Transverse colon (tissue), 4 donors: Measurements from ENCODE around the gene BCKDHA. TPM values are rescaled to one million over a fixed set of nuclear protein-coding genes. Genes with fewer than 3 reads are reported as not detected.

Source experiments
- DNase-seq: peaks from one replicate; pipeline ENCODE4 v3.0.0-alpha.2; 2019
- H3K27ac ChIP-seq, 4 donors: fragments of 200-600 bp; sonication (generic); 2 replicates each; pipeline ENCODE4 v1.5.1; 2016 to 2018; ENCODE audit warnings: inconsistent platforms in 4 of 4
- H3K27me3 ChIP-seq: fragments of 200-600 bp; sonication (generic); 2 replicates; pipeline ENCODE4 v1.5.1; 2017; ENCODE audit warnings: inconsistent platforms
- H3K36me3 ChIP-seq, 4 donors: fragments of 200-600 bp; sonication (generic); 2 replicates each; pipeline ENCODE4 v1.5.1; 2017 to 2019; ENCODE audit warnings: inconsistent platforms in 4 of 4
- H3K4me1 ChIP-seq, 4 donors: fragments of 200-600 bp; sonication (generic); 2 replicates each; pipeline ENCODE4 v1.5.1; 2017 to 2020; ENCODE audit warnings: inconsistent platforms in 4 of 4
- H3K4me3 ChIP-seq, 4 donors: fragments of 200-600 bp; sonication (generic); 1 replicate in 1 of 4; 2 replicates in 3 of 4; pipeline versions ENCODE4 v1.5.1 to v1.6.1; 2017 to 2019; ENCODE audit warnings: inconsistent platforms in 4 of 4
- H3K9me3 ChIP-seq, 2 donors: fragments of 200-600 bp; sonication (generic); 2 replicates each; pipeline ENCODE4 v1.5.1; 2017 to 2019; ENCODE audit warnings: inconsistent platforms in 2 of 2
- EP300 ChIP-seq: sonication (generic); formaldehyde crosslinking; IDR thresholded peaks from one replicate; pipeline ENCODE4 v1.6.1; 2017; ENCODE audit warnings: antibody characterized with exemption, low read depth
- POLR2A ChIP-seq: fragments of 450-650 bp; IDR thresholded peaks from one replicate; pipeline ENCODE4 v1.6.1; 2016; ENCODE audit warnings: antibody characterized with exemption, mild to moderate bottlenecking, moderate library complexity
- POLR2AphosphoS5 ChIP-seq, 3 donors: sonication (generic); formaldehyde crosslinking; IDR thresholded peaks; one replicate each; pipeline ENCODE4 v1.6.1; 2016; ENCODE audit warnings: antibody characterized with exemption in 3 of 3
- WGBS, 2 donors: methylation state at CpG; one replicate each; pipeline ENCODE4 v1.1.5; 2018; ENCODE audit warnings: low coverage in 1 of 2; 5-methylcytosine and 5-hydroxymethylcytosine counted together
- in situ Hi-C, 4 donors: fragments of 200-750 bp; cut with MboI; loops; one replicate each; pipeline versions ENCODE4 v1.15.0 to v1.15.1; 2017; ENCODE audit warnings: low sequenced_read_pairs in 3 of 4, low pct_ligation_motif_present in 1 of 4, low pct_unique_long_range_greater_than_20kb in 1 of 4
- intact Hi-C: fragments of 100-400 bp; cut with DNase I; formaldehyde crosslinking; loops from one replicate; pipeline ENCODE4 v1.15.1; 2023; ENCODE audit warnings: low total_unique reads
- total RNA-seq, 4 donors: library from RNA; depleted of rRNA; stranded (reverse); fragments of >200 nt; gene quantifications; one replicate each; pipeline ENCODE4 v1.1.0, GENCODE V29; 2016
- TF ChIP-seq, protein P1 (sequence below), 5 experiments: fragments of 200-600 bp in 3 of 5; fragments of 450-650 bp in 2 of 5; sonication (generic) in 3 of 5; IDR thresholded peaks; 1 replicate in 2 of 5; 2 replicates in 3 of 5; pipeline ENCODE4 v1.5.1; 2016 to 2017; ENCODE audit warnings: antibody characterized with exemption in 5 of 5, inconsistent platforms in 3 of 5, mild to moderate bottlenecking in 2 of 5, moderate library complexity in 1 of 5

BCKDHA gene
- total RNA-seq, 4 donors from 2014 or later, result 12.0 to 29.9 (median 20.9) TPM

DNA sequence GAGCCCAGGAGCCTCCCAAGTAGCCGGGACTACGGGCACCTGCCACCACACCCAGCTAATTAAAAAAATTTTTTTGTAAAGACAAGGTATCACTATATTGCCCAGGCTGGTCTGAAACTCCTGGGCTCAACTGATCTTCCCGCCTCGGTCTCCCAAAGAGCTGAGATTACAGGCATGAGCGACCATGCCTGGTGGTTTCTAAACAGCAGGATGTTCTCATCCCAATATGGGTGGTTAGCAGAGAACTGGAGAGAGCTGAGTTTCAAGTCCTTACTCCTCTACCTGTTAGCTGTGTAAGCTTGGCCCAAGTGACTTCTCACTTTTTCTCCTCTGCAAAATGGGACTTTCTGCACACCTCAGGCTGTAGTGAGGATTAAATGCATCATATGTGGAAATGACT is 13.3 kb upstream of the BCKDHA start:
- no peaks in the 10 kb centered on the region for H3K9me3 ChIP-seq
- H3K4me1 ChIP-seq, result no peaks in the 10 kb centered on the region
- no peaks in the 10 kb centered on the region for H3K27me3 ChIP-seq
- H3K36me3 ChIP-seq, result no peaks in the 10 kb centered on the region
- in situ Hi-C loops (no loop called here), intact Hi-C loops (no loop called here)
- no peak overlapping the region for H3K4me3 ChIP-seq
- DNase-seq, result no peak
- 78% methylated on average over 5 of the region's 5 CpGs; no CpG with 5 or more reads in 1 of the 2 donors for WGBS, 2 donors
- no peak for TF ChIP-seq POLR2A
- no peak for TF ChIP-seq EP300
- TF ChIP-seq, protein P1, sequence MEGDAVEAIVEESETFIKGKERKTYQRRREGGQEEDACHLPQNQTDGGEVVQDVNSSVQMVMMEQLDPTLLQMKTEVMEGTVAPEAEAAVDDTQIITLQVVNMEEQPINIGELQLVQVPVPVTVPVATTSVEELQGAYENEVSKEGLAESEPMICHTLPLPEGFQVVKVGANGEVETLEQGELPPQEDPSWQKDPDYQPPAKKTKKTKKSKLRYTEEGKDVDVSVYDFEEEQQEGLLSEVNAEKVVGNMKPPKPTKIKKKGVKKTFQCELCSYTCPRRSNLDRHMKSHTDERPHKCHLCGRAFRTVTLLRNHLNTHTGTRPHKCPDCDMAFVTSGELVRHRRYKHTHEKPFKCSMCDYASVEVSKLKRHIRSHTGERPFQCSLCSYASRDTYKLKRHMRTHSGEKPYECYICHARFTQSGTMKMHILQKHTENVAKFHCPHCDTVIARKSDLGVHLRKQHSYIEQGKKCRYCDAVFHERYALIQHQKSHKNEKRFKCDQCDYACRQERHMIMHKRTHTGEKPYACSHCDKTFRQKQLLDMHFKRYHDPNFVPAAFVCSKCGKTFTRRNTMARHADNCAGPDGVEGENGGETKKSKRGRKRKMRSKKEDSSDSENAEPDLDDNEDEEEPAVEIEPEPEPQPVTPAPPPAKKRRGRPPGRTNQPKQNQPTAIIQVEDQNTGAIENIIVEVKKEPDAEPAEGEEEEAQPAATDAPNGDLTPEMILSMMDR (IDR thresholded peaks at IDR 0.05), result no peak
- no peak for TF ChIP-seq POLR2AphosphoS5 (IDR thresholded peaks at IDR 0.05)
- no peak overlapping the region for H3K27ac ChIP-seq

DNA sequence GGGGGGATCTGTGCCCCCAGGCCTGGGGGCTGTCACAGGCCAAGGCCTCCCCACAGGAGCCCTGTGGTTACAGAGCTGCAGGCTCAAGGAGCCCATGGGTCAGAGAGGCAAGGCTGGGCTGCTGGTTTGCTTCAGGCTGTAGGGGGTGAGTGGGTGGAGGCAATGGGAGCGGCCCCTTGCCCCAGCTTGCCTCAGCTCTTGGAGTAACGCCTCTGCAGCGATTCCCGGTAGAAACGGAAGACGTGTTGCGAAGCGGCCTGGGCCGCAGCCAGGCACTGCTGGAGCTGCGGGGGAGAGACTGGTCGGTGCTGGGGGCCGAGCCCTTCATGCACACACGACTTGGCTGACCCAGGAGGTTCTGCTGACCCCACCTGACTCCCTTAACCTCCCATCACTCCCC is 11.2 kb upstream of the BCKDHA start:
- Histone ChIP-seq H3K27ac (no peak overlapping the region), H3K4me3 (no peak overlapping the region), H3K36me3 (peaks cover 0 to 4% (median 0%) of the 10 kb centered on the region in 4 donors), H3K27me3 (no peaks in the 10 kb centered on the region), H3K9me3 (no peaks in the 10 kb centered on the region), H3K4me1 (no peaks in the 10 kb centered on the region)
- no peak for DNase-seq
- TF ChIP-seq EP300 (no peak), POLR2AphosphoS5 (IDR thresholded peaks at IDR 0.05) (no peak), POLR2A (no peak)
- TF ChIP-seq, protein P1 (IDR thresholded peaks at IDR 0.05), result no peak
- in situ Hi-C loops (no loop called here), intact Hi-C loops (no loop called here)
- 91% methylated on average over 7 of the region's 13 CpGs; no CpG with 5 or more reads in 1 of the 2 donors for WGBS, 2 donors

DNA sequence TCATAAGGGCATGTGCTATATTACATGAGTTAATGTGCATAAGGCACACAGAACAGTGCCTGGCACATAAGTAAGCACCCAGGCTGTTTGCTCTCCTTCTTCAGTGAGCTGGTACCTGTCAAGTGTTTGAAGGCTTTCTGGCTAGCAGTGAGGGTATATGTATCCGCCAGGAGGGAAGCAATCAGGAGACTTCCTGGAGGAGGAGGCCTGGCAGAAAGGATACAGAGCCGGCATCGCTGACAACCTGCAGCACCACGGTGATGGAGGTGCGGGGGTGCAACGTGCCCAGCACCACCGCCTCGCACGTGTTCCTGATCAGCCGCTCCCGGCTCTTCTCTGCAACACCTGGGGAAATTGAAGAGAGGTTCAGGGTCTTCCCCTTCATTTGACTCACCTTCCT is 6.0 kb upstream of the BCKDHA start:
- in situ Hi-C loops, result no loop called here

DNA sequence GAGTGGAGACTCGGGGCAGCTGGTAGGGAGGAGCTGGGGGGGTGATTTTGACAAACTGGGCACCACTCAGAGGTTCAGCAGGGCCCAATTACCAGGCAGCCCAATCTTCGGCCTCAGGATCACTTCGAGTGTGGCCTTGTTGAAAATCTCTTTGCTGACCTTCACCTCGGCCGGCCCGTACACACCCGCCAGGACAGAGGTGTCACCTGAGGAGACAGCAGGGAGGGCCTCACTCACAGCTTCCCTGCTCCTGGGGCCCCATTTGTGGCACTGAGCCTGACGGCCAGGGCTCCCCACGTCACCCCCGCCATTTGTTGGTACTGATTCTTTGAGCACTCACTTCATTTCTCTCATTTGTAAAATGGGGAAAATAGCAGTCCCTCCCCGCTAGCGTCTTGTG is 4.8 kb upstream of the BCKDHA start:
- no peak overlapping the region for H3K4me3 ChIP-seq
- no peak for DNase-seq
- TF ChIP-seq POLR2AphosphoS5 (IDR thresholded peaks at IDR 0.05) (no peak), POLR2A (no peak), EP300 (no peak)
- TF ChIP-seq, protein P1 (IDR thresholded peaks at IDR 0.05), result no peak
- in situ Hi-C loops, result no loop called here
- H3K9me3 ChIP-seq, result no peaks in the 10 kb centered on the region
- no peak overlapping the region for H3K27ac ChIP-seq
- WGBS, 2 donors, result 83 to 91% methylated on average over 1 to 12 of the region's 12 CpGs
- H3K4me1 ChIP-seq, result peaks cover 0 to 14% (median 9%) of the 10 kb centered on the region in 4 donors
- no peaks in the 10 kb centered on the region for H3K27me3 ChIP-seq
- H3K36me3 ChIP-seq, result peaks cover 0 to 4% (median 0%) of the 10 kb centered on the region in 4 donors
- intact Hi-C loops, result no loop called here

More for the DNA sequence above, 6.0 kb upstream of the BCKDHA start:
- WGBS, 2 donors, result 82 to 100% methylated on average over 1 to 11 of the region's 11 CpGs
- Histone ChIP-seq H3K9me3 (no peaks in the 10 kb centered on the region), H3K4me1 (peaks cover 0 to 11% (median 5%) of the 10 kb centered on the region in 4 donors), H3K27ac (no peak overlapping the region), H3K4me3 (no peak overlapping the region), H3K27me3 (no peaks in the 10 kb centered on the region), H3K36me3 (peaks cover 0 to 4% (median 0%) of the 10 kb centered on the region in 4 donors)
- no peak for DNase-seq
- TF ChIP-seq, protein P1 (IDR thresholded peaks at IDR 0.05), result no peak
- TF ChIP-seq POLR2AphosphoS5 (IDR thresholded peaks at IDR 0.05) (no peak), POLR2A (no peak), EP300 (no peak)
- intact Hi-C loops, result no loop called here
